ENCODE data around the gene HNMT.

GRCh38 chr2:137969876-137970275 lies 5.6 kb downstream of the HNMT start:
- TF ChIP-seq EP300 (IDR thresholded peaks at IDR 0.05) (no peak), POLR2A (IDR thresholded peaks at IDR 0.05) (no peak), CTCF (IDR thresholded peaks at IDR 0.05) (no peak)
